ENCODE results near the gene PHLDA1.

The PHLDA1 gene

GRCh38 chr12:76037130-76038103 is 5.8 kb upstream of the PHLDA1 start:
- DNase-seq (ENCODE audit: low read depth) = no peak

DNA sequence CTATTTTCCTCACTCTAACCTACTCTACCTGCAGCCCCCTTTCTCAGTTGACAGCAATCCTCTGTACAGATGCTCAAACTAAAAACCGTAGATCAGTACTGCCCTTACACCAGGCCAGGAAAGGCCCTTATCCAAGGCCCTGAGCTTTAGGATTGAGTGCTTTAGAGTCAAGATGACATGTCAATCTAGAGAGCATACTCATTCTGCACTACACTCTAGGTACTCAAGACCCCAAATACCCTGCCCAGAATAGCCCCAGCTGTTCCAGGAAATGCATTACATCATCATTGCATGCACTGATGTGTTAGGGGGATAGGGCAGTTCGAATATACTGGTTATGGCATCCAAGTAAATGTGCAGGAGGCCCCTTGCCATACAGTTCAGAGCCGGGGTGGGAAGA is 3.5 kb upstream of the PHLDA1 start:
- no peak for DNase-seq (ENCODE audit: low read depth)

GRCh38 chr12:76033081-76034011 is 1.8 kb upstream of the PHLDA1 start:
- DNase-seq (ENCODE audit: low read depth) = no peak

- no peak for DNase-seq (ENCODE audit: low read depth)
These were observed 736 bp upstream of the PHLDA1 start for GRCh38 chr12:76032043-76032981.

DNA sequence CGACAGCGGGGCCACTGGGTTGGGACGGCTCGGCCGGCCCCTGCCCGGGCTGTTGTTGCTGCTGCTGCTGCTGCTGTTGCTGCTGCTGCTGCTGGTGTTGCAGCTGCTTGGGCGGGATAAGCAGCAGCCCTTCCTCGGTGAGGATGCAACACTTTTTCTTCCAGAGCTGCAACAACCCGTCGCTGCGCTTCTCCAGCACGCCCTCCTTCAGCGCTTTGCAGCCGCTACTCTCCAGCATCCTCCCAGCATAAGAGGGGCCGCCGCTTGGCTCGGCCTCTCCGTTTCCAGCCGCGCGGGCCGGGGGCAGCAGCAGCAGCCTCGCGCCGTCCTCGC is 529 bp downstream of the PHLDA1 start:
- peak; percentile 10 for DNase-seq (ENCODE audit: low read depth)

GRCh38 chr12:76030341-76031080 is 1.1 kb downstream of the PHLDA1 start:
- DNase-seq (ENCODE audit: low read depth) = peak; percentile 45

DNA sequence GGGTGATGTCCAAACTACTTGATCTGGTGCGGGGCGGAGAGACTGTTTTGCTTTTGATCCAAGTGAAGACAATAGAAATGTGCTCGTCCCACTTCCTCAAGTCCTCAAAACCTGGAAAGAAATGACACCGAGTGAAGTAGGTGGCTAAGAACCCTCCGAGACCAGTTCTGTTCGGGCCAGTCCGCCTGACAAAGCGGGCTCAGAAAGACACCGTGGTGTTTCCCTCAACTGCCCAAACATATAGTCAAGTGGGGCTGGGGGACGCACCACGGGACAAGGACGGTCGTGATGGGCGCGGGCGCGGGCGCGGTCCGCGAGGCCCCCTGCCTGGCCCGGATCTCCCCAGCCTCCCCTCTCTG is 1.6 kb downstream of the PHLDA1 start:
- DNase-seq (ENCODE audit: low read depth) = no peak

DNA sequence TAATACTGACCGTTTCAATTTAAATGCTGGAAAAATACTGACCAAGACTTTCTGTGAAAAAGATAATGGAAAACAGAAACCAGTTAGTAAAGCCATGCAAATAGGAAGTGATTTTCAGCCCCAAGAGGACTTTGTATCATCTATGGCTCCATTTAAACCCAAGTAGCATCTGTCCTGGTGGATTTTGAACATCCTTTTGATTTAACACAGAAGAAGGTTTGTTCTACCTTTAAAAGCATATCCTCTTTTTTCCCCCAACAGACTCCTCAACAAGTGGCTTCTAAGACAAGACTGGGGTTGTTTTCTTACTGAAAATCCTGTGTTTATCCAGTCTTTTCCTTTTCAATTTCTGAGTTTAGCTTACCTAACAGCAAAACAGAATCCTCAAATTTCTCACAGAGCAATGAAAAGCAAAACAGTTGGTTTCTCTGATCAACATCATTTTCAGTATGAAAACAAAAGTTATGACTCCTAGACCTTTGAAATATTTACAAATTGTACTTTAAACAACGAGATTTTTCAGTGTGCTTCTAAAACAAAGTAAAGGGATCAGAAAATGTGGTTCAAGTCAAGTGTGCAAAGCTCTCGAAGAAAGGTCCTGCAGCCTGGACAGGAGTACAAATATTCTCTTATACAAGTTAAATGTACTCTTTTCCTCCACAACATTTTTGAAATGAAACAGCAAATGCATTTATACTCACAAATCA is 2.9 kb downstream of the PHLDA1 start:
- DNase-seq (ENCODE audit: low read depth) = no peak

DNA sequence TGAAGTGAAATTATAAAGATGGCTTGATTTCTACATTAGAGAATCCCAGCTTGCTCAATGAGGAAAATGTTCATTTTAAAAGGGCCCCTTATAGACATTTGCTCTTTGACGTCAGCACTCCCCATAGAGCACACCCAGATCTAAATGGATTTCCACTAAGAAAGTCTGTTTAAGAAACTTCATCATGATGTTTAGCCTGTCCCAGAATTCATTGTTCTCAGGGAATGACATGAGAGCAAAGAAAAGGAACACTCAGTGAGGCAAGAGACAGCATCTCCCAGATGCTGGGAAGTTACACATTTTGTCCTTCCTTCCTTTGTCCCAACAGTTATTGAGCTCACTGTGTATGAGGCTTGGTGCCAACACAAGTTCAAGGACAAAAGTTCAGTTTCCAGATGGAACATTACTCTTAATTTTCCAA is 4.9 kb downstream of the PHLDA1 start:
- no peak for DNase-seq (ENCODE audit: low read depth)

DNA sequence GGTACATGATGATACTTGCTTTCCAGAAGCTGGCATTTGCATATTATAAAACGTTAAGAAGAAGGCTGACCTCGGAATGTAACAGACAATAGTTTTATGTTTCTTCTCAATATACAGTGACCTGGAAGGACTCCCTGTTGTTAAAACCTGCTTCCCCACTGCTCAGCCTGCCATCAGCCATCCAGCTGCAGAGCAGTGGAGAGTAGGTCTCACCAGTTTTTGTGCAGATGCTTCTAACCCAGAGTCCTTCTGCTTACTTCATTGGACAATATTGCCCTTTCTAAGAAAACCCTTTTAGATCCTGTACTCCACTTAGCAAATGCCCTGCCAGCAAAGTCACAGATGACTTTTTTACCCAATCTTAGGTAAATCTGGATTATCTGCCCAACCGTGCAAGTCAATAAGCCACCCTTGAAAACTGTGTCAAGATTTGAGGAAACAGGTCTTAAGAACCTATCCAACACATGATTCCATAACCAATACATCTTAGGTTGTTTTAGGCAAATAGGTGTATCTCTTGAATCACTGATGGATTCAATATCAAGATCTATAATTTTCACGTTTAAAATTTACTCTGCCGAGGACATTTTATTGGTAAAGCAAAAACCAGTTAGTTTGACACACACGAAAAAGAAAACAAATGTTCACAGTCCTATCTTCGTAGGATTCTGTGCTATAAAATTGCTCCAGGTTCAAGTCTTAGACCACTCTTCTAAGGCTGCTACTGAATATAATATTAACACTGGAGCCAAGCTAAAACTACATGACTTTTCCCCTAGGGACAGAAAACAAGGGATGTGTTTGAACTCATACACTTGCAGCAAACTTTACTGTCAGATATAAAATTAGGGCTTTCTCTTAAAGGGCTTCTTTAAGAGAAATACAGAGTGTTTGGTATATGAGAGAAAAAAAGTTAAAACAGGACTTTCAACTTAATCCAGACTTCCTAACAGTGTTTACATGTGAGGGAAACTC is 5.7 kb downstream of the PHLDA1 start:
- no peak for DNase-seq (ENCODE audit: low read depth)

- no peak for DNase-seq (ENCODE audit: low read depth)
These were observed 6.5 kb downstream of the PHLDA1 start for GRCh38 chr12:76024942-76025600.

- no peak for DNase-seq (ENCODE audit: low read depth)
These were observed 7.3 kb downstream of the PHLDA1 start for GRCh38 chr12:76024102-76024781.

DNA sequence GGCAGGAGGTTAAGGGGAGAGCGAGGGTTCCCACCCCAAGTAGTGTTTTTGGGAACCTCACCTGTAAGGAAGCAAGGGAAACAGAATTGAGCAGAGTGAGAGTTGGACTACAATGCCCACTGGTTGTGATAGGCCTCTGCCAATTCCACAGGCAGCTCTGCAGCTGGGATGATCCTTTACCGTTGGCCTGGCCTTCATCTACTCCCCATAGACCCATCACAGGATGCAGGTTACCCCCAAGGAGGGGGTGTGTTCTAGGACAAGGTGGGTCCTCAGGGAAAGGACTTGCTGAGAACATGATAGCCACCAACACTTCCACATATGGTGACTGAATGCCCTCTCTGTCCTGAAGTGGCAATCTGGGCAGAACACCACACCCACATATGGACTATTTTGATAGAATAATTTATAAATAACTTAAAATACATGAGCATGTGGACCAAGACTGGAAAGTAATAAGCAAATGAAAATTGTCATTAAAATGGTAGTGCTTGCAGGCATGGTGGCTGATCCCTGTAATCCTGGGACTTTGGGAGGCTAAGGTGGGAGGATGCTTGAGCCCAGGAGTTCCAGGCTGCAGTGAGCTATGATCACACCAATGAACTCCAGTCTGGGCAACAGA is 8.4 kb downstream of the PHLDA1 start:
- DNase-seq (ENCODE audit: low read depth) = no peak

DNA sequence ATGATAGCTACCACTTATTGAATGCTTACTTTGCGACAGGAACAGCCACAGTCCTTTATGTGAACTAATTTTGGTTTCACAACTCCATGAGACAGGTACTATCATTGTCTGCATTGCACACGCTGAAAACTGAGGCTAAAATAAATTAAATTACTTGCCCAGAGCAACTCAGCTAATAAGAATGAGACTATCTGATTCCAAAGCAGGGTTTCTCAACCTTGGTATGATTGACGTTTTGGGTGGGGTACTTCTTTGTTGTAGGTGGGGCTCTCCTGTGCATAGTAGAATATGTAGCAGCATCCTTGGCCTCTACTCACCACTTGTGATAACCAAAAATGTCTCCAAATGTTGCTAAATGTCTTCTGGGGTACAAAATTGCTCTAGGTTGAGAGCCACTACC is 9.1 kb downstream of the PHLDA1 start:
- DNase-seq (ENCODE audit: low read depth) = no peak

GRCh38 chr12:76020731-76021672 is 10.6 kb downstream of the PHLDA1 start:
- peak; percentile 53 for DNase-seq (ENCODE audit: low read depth)

- peak; percentile 65 for DNase-seq (ENCODE audit: low read depth)
These were observed 11.3 kb downstream of the PHLDA1 start for GRCh38 chr12:76020281-76020680.

All from activated T-helper 9 cell treated with anti-CD3 and anti-CD28 coated beads, Interleukin-2, amount 50 U/mL, for 16 hours (primary cell).